Retina (tissue), 1 donor: Measurements from ENCODE around the gene PPP1R16B.
A peak's percentile ranks its signal among the peaks of the same experiment; 100 is the strongest.
"Not testable (repeated sequence)": the region's sequence is repeated elsewhere in the genome, so short reads cannot be mapped to it uniquely, and the experiment has no call there.

Experiments used
- DNase-seq: peaks from one replicate; pipeline ENCODE4 v3.0.0-alpha.2; 2016

PPP1R16B gene

GRCh38 chr20:38794057-38794456, 11.4 kb upstream of the PPP1R16B start:
- not testable (repeated sequence) for DNase-seq

GRCh38 chr20:38798266-38798665, 7.2 kb upstream of the PPP1R16B start:
- no peak for DNase-seq

GRCh38 chr20:38799203-38799602, 6.3 kb upstream of the PPP1R16B start:
- DNase-seq, result no peak

GRCh38 chr20:38800882-38801281, 4.6 kb upstream of the PPP1R16B start:
- DNase-seq, result no peak

DNA sequence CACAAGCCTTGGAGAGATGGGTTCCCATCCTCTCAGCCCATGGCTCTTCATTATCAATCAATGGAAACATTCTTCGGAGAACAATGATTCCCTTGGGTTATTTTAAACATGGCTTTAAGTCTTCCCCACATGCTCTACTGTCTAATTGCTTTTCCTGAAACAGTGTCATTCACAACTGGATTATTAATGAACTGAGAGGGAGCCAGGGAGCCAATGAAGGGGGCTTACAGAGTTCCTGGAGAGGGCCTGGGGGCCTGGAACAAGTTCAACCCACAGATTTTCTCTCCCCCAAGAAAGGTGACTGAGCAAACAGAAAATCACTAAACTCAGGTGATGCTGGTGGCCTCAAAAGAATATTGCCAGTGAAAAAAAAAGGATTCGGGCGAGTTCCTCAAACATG, 1.3 kb upstream of the PPP1R16B start:
- DNase-seq, result peak; percentile 33

DNA sequence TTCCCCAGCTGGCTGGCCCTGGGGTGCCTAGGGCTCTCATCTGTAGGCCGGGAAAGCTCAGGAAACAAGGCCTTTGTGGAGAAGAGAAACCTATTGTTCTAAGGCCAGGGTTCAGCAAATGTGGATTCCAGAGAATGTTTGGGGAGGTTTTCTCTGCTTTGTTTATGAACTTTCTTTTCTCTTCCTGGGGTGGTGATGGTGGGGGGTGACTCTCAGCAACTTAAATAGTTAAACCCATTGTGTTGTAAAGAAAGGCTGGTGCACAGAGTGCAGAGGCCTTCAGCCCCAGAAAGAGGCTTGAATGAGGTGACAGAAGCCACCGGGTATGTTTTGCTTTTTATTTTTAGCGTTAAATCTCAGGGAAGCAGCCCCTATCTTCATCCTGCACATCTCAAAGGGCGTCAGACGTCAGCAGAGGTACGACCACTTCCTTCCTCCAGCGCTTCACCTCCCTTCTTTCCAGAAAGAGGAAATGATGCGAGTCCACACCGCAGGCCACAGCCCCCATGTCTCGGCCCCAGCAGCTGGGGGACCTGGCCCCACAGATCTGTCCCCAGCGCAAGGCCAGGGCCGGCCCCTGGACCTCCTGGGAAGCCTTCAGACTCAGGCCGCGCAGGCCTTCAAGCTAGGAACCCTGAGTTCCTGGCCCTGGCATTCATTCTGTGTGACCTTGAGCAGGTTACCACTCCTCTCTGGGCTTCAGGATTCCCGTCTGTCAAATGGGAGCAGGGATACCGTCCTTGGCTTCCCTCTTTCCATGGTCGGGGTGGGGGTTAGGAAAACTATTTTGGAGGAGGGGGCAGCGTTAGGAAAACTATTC, 605 bp upstream of the PPP1R16B start:
- peak; percentile 62 for DNase-seq

DNA sequence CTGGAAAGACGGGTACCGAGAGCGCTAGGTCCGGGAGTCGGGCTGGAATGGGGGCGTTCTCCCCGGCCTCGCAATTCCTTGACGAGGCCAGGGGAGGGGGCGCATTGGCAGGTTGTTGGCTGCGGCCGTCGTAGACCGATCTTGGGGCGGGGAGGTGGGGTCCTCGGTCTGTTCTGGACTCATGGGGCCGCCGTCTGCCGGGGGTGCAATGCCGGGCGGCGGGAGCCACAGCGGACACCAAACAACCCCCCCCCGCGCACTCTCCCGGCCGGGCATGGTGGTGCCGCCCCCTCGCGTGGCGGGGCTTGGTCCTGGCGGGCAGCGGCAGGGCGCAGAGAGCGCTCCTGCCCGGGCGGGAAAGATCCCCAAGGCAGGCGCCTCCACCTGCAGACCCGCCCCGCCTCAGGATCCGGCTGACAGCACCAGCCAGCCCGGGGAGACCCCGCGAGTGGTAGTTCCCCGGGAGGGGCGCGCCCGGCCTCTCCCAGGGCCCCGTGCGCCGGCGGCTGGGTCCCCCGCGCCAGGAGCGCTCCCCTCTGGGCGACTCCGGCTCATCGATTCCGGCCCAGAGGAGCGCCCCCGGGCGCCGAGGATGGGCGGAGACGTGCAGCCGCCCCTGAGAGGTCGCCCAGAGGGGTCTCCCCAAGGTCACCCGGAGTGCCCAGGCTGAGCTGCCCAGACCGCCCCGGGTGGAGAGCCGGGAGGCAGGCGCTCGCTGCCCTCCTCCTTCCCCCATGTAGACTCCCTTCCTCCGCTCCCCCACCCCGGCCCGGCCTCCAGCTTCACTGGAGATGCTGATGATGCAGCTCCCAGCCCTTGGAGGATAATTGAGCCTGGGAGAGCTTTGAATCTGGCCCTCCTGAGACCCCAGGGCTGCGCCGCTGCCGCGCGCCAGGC, 709 bp downstream of the PPP1R16B start:
- peak; percentile 77 for DNase-seq

DNA sequence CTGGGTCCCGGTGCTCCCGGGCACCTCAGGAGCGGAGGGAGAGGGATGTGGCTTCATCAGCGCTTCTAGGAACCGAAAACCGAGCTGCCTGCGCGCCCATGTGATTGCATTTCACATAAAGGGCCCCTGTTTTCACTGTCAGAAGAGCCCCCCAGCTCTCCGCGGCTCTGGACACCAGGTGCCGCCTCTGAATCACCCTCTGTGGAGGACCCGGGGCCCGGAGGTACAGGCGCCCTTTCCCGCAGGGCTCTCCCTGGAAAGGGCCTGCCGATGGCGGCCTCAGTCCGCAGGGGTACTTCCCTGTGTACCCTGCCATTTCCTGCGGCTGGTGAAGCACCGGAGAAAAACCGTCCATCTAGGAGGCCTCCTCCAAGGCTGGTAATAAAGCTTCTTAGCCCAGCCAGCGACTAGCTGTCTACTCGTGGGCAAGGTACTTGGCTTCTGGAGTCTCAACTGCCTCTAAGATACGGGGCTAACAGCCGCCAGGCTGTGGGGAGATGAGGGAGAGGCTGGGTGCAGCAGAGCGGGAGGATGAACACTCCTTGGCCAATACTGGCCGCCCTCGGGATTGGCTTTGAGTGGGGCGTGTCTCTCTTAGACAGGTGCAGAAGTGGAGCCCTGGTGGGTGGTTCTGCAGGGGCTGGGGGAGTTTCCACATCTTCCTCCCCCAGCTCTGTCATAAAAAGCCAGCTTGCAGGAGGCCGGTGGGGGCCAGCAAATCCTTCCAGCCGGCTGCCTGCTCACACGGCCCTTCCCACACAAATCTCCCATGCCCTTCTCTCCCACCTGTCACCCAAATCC, 1.6 kb downstream of the PPP1R16B start:
- peak; percentile 77 for DNase-seq

DNA sequence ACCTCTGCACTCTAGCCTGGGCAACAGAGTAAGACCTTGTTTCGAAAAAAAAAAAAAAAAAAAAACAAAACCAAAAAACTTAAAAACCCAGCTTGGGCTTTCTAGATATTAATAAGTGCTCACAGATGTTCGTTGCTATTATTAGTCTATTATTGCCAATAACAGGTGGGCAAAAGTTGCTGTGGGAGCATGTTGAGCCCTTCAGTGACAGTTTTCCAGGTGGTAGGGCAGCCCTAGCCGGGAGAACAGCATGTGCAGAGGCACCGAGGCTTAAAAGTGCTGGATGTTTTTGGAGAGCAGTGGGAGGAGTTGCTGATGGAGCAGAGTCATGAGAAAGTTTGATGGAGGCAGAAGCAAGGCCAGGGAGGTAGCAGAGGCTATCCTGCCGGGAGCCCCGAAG, 4.4 kb downstream of the PPP1R16B start:
- no peak for DNase-seq

DNA sequence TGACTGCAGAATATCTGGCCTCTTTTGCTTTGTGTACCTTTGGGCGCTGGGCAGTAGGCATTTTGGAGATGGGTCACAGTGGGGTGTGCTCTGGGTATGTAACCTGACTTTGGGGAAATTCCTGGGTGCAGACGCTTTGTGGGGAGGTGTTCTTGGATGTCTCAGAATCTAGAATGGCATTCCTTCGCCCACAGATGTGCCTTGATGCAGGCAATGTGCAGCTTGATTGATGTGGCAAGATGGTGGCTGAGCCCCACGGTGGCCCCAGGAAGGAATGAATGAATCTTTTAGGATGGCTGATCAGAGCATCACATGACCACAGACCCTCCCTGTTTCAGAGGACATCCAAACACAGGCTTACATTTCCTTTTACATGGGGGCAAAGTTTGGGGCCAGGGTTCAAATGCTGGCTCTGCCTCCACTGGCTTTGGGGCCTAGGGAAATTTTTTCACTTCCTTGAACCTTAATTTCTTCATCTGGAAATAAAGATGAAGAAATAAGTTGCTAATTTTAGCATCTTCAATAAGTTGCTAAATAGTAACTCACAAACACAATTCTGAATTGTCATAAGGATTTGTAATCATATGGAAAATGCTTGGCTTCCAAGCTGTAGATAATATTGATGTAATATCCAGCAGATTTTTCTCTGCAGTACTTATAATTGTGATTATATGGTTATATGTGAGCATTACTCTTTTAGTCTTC, 5.6 kb downstream of the PPP1R16B start:
- no peak for DNase-seq

- no peak for DNase-seq
These were observed 6.3 kb downstream of the PPP1R16B start for GRCh38 chr20:38811769-38812168.

DNA sequence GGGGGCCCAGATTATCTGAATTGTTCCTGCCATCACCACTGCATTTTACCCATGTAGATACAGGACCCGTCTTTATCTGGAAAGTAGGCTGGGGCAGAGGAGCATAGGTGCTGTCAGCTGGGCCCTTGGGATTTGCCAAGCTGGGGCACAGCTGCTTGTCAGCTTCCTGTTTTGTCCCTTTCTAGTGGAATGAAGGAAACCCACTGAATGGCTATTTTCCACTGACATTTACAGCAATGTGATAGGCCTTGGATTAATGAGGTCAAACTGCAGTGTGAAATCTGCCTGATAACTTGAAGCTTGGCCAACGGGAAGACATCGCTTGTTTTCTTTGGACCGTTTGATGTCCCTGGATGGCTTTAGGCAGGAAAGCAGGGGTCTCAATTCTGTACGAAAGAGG, 6.7 kb downstream of the PPP1R16B start:
- DNase-seq, result no peak

DNA sequence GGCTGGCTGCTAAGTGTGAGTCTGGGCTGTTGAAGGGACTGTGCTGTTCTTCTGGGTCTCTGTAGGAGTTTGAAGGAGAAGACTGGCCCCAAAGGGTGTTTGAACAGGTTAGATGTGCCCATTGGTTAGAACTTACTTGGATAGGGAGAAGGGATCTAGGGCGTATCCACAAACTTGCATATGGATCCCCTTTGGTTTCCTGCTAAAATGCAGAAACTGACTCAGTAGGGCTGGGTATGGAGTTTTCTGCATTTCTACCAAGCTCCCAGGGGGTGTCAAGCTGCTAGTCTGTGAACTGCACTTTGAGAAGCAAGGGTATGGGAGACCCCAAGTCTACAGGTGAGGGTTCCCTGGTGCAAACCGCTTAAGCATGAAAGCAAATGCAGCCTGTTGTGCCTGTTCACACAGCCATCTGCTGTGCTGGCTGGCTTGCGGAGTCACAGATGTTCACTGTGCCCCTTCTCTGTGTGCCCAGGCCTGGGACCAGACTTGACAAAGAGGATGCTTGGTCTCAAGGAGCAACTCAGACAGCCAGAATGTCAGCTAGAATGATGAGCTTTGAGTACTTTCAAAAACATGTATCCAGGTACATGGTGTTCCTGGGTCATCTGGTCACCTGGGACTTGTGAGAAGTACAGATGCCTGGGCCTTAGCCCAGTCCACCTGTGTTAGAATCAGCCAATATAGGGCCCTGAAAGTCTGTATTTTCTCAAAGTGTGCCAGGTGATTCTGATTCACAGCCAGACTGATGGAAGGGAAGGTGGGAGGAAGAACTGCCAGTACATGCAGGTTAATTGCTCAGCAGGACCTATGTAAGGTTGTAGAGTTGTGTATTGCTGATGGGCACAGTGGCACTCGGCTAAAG, 7.4 kb downstream of the PPP1R16B start:
- DNase-seq, result no peak

DNA sequence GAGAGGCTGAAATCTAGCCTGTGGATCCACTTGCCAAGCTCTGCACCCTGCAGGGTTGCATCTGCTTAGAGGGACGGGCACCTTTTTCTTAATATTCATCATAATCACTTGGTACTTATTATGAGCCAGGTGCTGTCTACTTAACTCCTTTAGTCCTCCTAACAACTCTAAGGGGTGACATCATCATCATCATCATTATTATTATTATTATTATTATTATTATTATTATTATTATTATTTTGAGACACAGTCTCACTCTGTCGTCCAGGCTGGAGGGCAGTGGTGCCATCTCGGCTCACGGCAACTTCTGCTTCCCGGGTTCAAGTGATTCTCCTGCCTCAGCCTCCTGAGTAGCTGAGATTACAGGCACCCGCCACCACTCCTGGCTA, 8.1 kb downstream of the PPP1R16B start:
- not testable (repeated sequence) for DNase-seq

DNA sequence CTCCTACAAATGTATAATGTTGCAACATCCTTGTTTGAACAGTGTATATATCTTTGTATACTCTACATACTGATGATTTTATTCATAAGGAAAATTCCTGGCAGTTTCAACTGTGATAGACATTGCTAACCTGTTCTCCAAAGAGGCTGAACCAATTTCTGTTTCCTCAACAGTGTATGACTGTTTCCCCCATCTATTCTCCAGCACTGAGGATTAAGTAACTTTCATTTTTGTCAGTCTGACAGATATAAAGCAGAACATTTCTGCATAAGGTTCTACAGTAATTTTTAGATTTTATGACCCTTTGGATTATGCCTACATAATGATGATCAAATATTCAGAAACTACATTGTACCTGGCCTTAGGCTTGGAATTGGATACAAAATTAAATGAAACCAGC, 9.9 kb downstream of the PPP1R16B start:
- no peak for DNase-seq

DNA sequence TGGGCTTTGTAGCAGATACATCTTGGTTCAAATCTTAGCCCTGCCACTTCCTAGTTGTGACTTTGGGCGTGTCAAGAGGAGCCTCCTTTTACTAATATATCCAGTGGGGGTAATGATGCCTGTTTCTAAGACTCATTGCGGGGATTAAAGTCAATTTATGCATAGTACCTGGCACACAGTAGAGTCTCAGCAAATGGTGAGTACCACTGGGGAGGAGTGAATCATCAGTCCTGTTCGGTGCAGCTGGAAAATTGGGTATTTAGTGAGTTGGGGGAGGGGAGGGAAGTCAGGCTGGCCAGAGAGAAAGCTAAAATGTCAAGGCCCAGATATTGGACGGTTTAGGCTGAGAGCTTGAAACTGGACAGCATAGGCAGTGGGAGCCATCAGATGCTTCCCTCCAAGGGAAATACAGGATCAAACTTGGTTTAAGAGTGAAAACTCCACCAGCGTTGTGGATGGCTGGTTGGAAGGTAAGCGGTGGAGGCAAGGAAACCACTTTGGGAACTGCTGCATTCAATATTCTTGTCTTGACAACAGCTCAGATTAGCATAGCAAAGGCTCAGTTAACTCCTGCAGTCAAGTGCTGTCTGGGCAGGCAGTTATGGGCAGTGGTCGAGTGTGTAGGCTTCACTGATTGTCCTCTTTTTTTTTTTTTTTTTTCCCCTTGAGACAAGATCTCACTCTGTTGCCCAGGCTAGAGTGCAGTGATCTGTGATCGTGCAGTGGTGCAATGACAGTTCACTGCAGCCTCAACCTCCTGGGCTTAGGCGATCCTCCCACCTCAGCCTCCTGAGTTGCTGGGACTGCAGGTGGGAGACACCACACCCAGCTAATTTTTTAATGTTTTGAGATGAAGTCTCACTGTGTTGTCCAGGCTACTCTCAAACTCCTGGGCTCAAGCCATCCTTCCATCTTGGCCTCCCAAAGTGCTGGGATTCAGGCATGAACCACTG, 12.9 kb downstream of the PPP1R16B start:
- no peak for DNase-seq

- no peak for DNase-seq
These were observed 20.0 kb downstream of the PPP1R16B start for GRCh38 chr20:38825571-38825900.

- no peak for DNase-seq
These were observed 20.6 kb downstream of the PPP1R16B start for GRCh38 chr20:38825901-38826625.

DNA sequence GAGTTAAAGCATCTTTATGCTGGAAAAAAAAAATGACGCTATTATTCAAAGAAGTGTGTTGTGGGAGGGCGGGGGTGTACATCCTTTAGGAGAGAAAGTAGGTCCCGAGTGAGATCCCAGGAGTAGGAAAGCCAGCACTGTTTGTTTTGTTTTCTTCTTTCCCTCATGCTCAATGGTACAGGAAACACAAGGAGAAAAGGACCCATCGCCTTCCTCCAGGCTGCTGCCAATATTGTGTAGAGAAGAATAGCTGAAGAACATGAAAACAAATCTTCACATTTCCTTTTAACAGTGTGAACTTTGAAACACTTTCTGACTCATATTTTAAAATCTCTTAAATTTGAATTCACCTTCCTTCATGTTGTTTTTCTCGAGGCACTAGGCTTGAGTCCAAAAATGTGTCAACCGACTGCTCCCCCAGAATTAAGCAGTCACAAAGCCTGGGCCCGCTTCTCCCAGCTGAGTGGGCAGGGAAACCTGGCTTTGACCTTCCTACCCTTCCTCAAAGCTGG, 22.3 kb downstream of the PPP1R16B start:
- no peak for DNase-seq
